Gastroesophageal sphincter (tissue), 3 donors: Measurements from ENCODE around the gene STS.

Experiments used
- CTCF ChIP-seq, 4 experiments: fragments of 200-600 bp in 2 of 4; fragments of 450-650 bp in 2 of 4; sonication (generic) in 1 of 4; IDR thresholded peaks; one replicate each; pipeline ENCODE4 v1.5.1; 2017 to 2019; ENCODE audit warnings: antibody characterized with exemption in 4 of 4, mild to moderate bottlenecking in 2 of 4, moderate library complexity in 2 of 4
- EP300 ChIP-seq: sonication (generic); formaldehyde crosslinking; IDR thresholded peaks from one replicate; pipeline ENCODE4 v1.6.1; 2017; ENCODE audit warnings: antibody characterized with exemption, mild to moderate bottlenecking
- POLR2A ChIP-seq, 2 donors: fragments of 450-650 bp; IDR thresholded peaks; one replicate each; pipeline ENCODE4 v1.6.1; 2017; ENCODE audit warnings: antibody characterized with exemption in 2 of 2, mild to moderate bottlenecking in 2 of 2, moderate library complexity in 1 of 2

- no peak for TF ChIP-seq CTCF (IDR thresholded peaks at IDR 0.05)
- no peak for TF ChIP-seq POLR2A (IDR thresholded peaks at IDR 0.05)
- TF ChIP-seq EP300 = no peak
Observed at GRCh38 chrX:7188672-7189071, 41.2 kb downstream of the STS start.
